Omental fat pad (tissue), 4 donors: ENCODE results near the gene PTCH1. TPM values are rescaled to one million over a fixed set of nuclear protein-coding genes. Genes with fewer than 3 reads are reported as not detected.

Experiments
- ATAC-seq: fragments of 150-250 bp; one replicate; pipeline ENCODE4 v1.9.1; 2016; ENCODE audit warnings: mild to moderate bottlenecking, moderate library complexity; ENCODE audit not compliant: low FRiP score
- DNase-seq: peaks from one replicate; pipeline ENCODE4 v3.0.0-alpha.2; 2019; ENCODE audit warnings: low spot score
- CTCF ChIP-seq, 3 donors: fragments of 450-650 bp; IDR thresholded peaks; one replicate each; pipeline ENCODE4 v1.5.1; 2016 to 2017; ENCODE audit warnings: antibody characterized with exemption in 3 of 3, mild to moderate bottlenecking in 3 of 3, moderate library complexity in 2 of 3
- small RNA-seq: library from RNA; depleted of rRNA; stranded (forward); fragments of <200 nt; gene quantifications from one replicate; pipeline ENCODE3, GENCODE V24; 2016
- total RNA-seq, 4 donors: library from RNA; depleted of rRNA; stranded (reverse); fragments of >200 nt; gene quantifications; one replicate each; pipeline ENCODE4 v1.1.0, GENCODE V29; 2016

Gene PTCH1
- total RNA-seq, 4 donors from 2014 or later, result 3.1 to 14.2 (median 7.9) TPM

- DNase-seq, result no peak
- TF ChIP-seq CTCF (IDR thresholded peaks at IDR 0.05), result no peak
- peak; percentile 58 for ATAC-seq
Observed at GRCh38 chr9:95409650-95410426, 106.9 kb downstream of the PTCH1 start.

GRCh38 chr9:95407524-95407923, 109.2 kb downstream of the PTCH1 start:
- TF ChIP-seq CTCF (IDR thresholded peaks at IDR 0.05), result no peak
- DNase-seq (no peak), ATAC-seq (no peak)

GRCh38 chr9:95406121-95406520, 110.7 kb downstream of the PTCH1 start:
- no peak for TF ChIP-seq CTCF (IDR thresholded peaks at IDR 0.05)
- peak; percentile 40 for DNase-seq
- peak; percentile 71 for ATAC-seq

GRCh38 chr9:95399261-95399660, 117.5 kb downstream of the PTCH1 start:
- ATAC-seq, result no peak
- no peak for TF ChIP-seq CTCF (IDR thresholded peaks at IDR 0.05)

More at GRCh38 chr9:95399261-95399660, 117.5 kb downstream of the PTCH1 start:
- no peak for DNase-seq

Small RNA genes lying within 50 kb of the gene (small RNA-seq; reads per million reads assigned to genes)
- not detected for gene MT1P1

Other genes with a start within 250 kb of the PTCH1 start
- 1 to 10 TPM; 4.6 to 6.8 (median 6.1) TPM for gene FANCC, start 199.3 kb downstream of the PTCH1 start, total RNA-seq